ENCODE data around the gene TSC22D2.

DNA sequence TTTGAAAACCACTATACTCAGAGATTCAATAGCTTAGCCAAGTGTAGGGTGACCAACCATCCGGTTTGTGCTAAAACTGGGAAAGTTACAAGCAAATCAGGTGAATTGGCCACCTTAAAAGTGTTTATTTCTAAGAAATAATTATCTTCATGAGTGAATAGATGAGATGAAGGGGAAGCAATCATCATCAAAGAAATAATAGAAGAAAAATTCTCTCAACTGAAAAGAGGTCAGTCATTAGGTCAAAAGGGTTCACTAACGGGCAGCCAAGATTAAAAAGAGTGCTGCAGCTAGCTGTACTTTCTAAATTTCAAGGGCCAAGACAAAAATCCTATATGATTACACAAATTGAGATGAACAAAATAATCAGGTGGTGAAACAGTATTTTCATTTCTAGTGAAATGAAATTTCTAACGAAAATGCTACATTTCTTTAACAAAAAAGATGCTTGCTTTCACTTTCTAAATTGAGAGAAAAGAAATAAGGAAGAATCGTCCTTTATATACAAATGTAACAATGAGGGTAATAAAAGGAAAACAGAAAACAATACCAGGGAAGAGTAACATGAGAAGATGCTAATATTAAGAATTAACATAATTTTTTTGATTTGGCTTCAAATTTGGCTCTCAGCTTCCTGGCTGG is 34.7 kb upstream of the TSC22D2 start:
- TF ChIP-seq EZH2 (IDR thresholded peaks at IDR 0.05; ENCODE audit: borderline replicate concordance) (no peak), EZH2phosphoT487 (IDR thresholded peaks at IDR 0.05; ENCODE audit: low read depth, severe bottlenecking, unreplicated experiment) (no peak)
- TF ChIP-seq, protein P1, sequence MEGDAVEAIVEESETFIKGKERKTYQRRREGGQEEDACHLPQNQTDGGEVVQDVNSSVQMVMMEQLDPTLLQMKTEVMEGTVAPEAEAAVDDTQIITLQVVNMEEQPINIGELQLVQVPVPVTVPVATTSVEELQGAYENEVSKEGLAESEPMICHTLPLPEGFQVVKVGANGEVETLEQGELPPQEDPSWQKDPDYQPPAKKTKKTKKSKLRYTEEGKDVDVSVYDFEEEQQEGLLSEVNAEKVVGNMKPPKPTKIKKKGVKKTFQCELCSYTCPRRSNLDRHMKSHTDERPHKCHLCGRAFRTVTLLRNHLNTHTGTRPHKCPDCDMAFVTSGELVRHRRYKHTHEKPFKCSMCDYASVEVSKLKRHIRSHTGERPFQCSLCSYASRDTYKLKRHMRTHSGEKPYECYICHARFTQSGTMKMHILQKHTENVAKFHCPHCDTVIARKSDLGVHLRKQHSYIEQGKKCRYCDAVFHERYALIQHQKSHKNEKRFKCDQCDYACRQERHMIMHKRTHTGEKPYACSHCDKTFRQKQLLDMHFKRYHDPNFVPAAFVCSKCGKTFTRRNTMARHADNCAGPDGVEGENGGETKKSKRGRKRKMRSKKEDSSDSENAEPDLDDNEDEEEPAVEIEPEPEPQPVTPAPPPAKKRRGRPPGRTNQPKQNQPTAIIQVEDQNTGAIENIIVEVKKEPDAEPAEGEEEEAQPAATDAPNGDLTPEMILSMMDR (IDR thresholded peaks at IDR 0.05; ENCODE audit: poor library complexity) = no peak
